GM18870 (cell line): ENCODE results near the gene SLC9B2.
"Not testable (repeated sequence)": the region's sequence is repeated elsewhere in the genome, so short reads cannot be mapped to it uniquely, and the experiment has no call there.

Source experiments
- ATAC-seq: cut with Tn5 transposase; IDR thresholded peaks from one replicate; pipeline ENCODE4 v1.9.1; 2021; ENCODE audit warnings: moderate library complexity; ENCODE audit not compliant: unreplicated experiment

SLC9B2 gene

GRCh38 chr4:103019308-103020124 is 57.0 kb downstream of the SLC9B2 start, which contains the start of gene SLC9B1:
Gene SLC9B1 (minus strand): TSS chr4:103019705. CDS start chr4:102991711, 27,994 bp downstream.
- ATAC-seq, result peak; percentile 80

- ATAC-seq, result no peak
These were observed 57.9 kb downstream of the SLC9B2 start for GRCh38 chr4:103018391-103019307.

- no peak for ATAC-seq
These were observed 64.0 kb downstream of the SLC9B2 start for GRCh38 chr4:103012551-103012950.

- no peak for ATAC-seq
These were observed 64.5 kb downstream of the SLC9B2 start for GRCh38 chr4:103012060-103012459.

- ATAC-seq, result no peak
These were observed 65.1 kb downstream of the SLC9B2 start for GRCh38 chr4:103011378-103012025.

GRCh38 chr4:103010804-103011203 is 65.8 kb downstream of the SLC9B2 start:
- no peak for ATAC-seq

- peak; percentile 85 for ATAC-seq
These were observed 67.5 kb downstream of the SLC9B2 start for GRCh38 chr4:103008875-103009729.

GRCh38 chr4:103002551-103002950 is 74.0 kb downstream of the SLC9B2 start:
- ATAC-seq, result no peak

- no peak for ATAC-seq
These were observed 81.8 kb downstream of the SLC9B2 start for GRCh38 chr4:102994803-102995202.

- ATAC-seq, result not testable (repeated sequence)
These were observed 82.6 kb downstream of the SLC9B2 start for GRCh38 chr4:102993985-102994384.

GRCh38 chr4:102988429-102989020 is 88.0 kb downstream of the SLC9B2 start:
- no peak for ATAC-seq

GRCh38 chr4:102981005-102981404 is 95.6 kb downstream of the SLC9B2 start:
- ATAC-seq, result no peak
